ENCODE data around the gene KLHL17. TPM values are rescaled to one million over a fixed set of nuclear protein-coding genes. Genes with fewer than 3 reads are reported as not detected.

KLHL17 gene
- total and polyA plus RNA-seq, 9 of the 15 experiments (the other 6 are each of a cell fraction or from before 2014, with no cell fraction given) = 0.14 to 84.8 (median 13.0) TPM

- TF ChIP-seq ZNF561 (CRISPR knock-in tag; conservative IDR thresholded peaks at IDR 0.05) (no peak), ETV5 (CRISPR knock-in tag; IDR thresholded peaks at IDR 0.05; ENCODE audit: low read depth) (no peak), NFATC3 (IDR thresholded peaks at IDR 0.05) (no peak), POLR2G (IDR thresholded peaks at IDR 0.05; ENCODE audit: low read depth, low read length) (peak; percentile 59)
Observed at GRCh38 chr1:952603-953002, 7.8 kb upstream of the KLHL17 start (continued).

GRCh38 chr1:953524-954320 lies 6.7 kb upstream of the KLHL17 start:
- Histone ChIP-seq H3K9me3 (replicated peaks; ENCODE audit: control insufficient read depth, insufficient read depth, low read depth, low read length) (no peaks in the 10 kb centered on the region), H3K4me1 (replicated peaks in 1 of 2; ENCODE audit: control insufficient read depth in 2 of 2, insufficient read depth in 2 of 2, low read length in 2 of 2) (peaks cover 7 to 51% of the 10 kb centered on the region in 2 experiments; a peak in 3 of 5 replicates), H3K27ac (ENCODE audit: extremely low read depth, low read depth, low read length) (no peak overlapping the region), H3K9me1 (ENCODE audit: control insufficient read depth, insufficient read depth, low read length) (no peaks in the 10 kb centered on the region), H3K36me3 (ENCODE audit: control insufficient read depth, insufficient read depth, low read length) (peaks cover 91% of the 10 kb centered on the region), H3K79me2 (ENCODE audit: control insufficient read depth, insufficient read depth, low read length) (peaks cover 32% of the 10 kb centered on the region), H3K27me3 (ENCODE audit: control insufficient read depth in 2 of 2, insufficient read depth in 2 of 2, low read length in 2 of 2) (no peaks in the 10 kb centered on the region), H2AFZ (ENCODE audit: low read depth, low read length) (no peak overlapping the region), H3K4me3 (no peak overlapping the region), H3K4me2 (ENCODE audit: insufficient read depth, low read length) (no peak overlapping the region), H4K20me1 (replicated peaks; ENCODE audit: control insufficient read depth, insufficient read depth, low read length) (peaks cover 14% of the 10 kb centered on the region), H3K9ac (ENCODE audit: insufficient read depth in 1 of 2, low read depth in 2 of 2, low read length in 2 of 2) (no peak overlapping the region)
- no peak for ATAC-seq
- in situ Hi-C loops (cut with MboI) = no loop called here
- WGBS (ENCODE audit: insufficient coverage, low coverage, missing lambda C conversion rate) = 93% methylated on average over 32 of the region's 32 CpGs
- no peak for FAIRE-seq
- intact Hi-C loops (cut with micrococcal nuclease) = no loop called here
- POLR2A ChIA-PET = interaction anchor here (1.4 kb wide), 1 partner anchor 11 kb away, joined by 3 read pairs; no protein-coding TSS in a partner anchor
- BruUV-seq (replicated peaks) = no TSS peak
- no peak for TF ChIP-seq PTRF (tag; IDR thresholded peaks at IDR 0.05)
- TF ChIP-seq NELFE (IDR thresholded peaks at IDR 0.05; ENCODE audit: insufficient read depth, insufficient read length) = no peak
- no peak for TF ChIP-seq SNAPC5 (CRISPR knock-in tag; IDR thresholded peaks at IDR 0.05)
- TF ChIP-seq ZNF253 (CRISPR knock-in tag; conservative IDR thresholded peaks at IDR 0.05) = no peak
- TF ChIP-seq POLR2G (IDR thresholded peaks at IDR 0.05; ENCODE audit: low read depth, low read length) = peak; percentile 6; the same call in 1 of the 2 replicates
- TF ChIP-seq CCNT2 (IDR thresholded peaks at IDR 0.05; ENCODE audit: borderline replicate concordance, extremely low read depth, insufficient read length, low read depth, low read length) = no peak
- no peak for TF ChIP-seq FOXJ3 (CRISPR knock-in tag; IDR thresholded peaks at IDR 0.05)
- no peak for TF ChIP-seq NR1H2 (CRISPR knock-in tag; IDR thresholded peaks at IDR 0.05)
- no peak for TF ChIP-seq CEBPB (tag; IDR thresholded peaks at IDR 0.05)
- TF ChIP-seq TCF15 (CRISPR knock-in tag; IDR thresholded peaks at IDR 0.05) = no peak
- TF ChIP-seq DNMT1 (IDR thresholded peaks at IDR 0.05) = no peak
- no peak for TF ChIP-seq RBM22 (IDR thresholded peaks at IDR 0.05; ENCODE audit: low read depth, low read length, poor library complexity, severe bottlenecking)
- TF ChIP-seq RBFOX2 (IDR thresholded peaks at IDR 0.05; ENCODE audit: low read depth, low read length) = peak; percentile 58
- DNase-seq (ENCODE audit: extremely low read depth in 1 of 4, low spot score in 3 of 4) = no peak
- CTCF ChIA-PET (ENCODE audit: low intra/inter-chr PET ratio) = no interaction called here
